GM19372 (cell line): ENCODE measurements around the gene PHF1.
A peak's percentile ranks its signal among the peaks of the same experiment; 100 is the strongest.

ENCODE experiments used
- ATAC-seq: cut with Tn5 transposase; IDR thresholded peaks from one replicate; pipeline ENCODE4 v1.9.1; 2021; ENCODE audit warnings: mild to moderate bottlenecking, low read depth, moderate library complexity; ENCODE audit not compliant: unreplicated experiment

PHF1 gene

DNA sequence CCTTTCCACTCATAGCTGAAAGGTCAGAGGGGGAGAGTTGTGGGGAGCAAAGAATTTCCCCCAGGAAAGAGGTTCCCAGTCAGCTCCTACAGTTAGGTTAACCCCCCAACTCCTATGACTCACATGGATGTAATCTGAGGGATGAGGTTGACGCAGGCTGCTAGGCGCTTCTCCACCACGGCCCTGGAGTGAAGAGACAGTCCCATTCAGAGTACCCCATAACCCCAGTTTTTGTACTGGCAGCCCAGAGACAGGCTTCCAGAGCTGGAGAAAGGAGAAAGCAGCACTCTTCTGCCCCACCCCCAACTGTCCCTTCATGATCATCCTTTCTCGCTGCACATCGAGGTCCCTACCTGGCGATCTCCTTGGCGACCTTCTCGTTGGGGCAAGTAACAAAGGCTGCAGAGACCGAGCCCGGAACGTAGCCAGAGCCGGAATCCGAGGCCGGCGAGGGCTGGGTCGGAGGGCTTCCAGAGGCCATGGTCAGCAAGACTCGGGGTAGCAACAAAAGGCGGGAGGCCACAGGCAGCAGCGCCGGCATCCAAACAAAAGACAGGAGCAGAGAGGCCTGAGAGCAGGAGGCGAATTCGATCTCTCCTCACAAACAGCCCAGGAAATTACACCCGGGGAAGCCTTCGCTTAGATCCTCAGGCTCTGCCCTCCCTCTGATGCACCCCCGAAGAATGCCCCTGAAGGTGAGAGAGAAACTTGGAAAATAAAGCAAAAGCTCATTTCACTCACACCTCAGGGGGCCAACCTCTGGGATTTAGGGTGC is 6.5 kb downstream of the PHF1 start:
- no peak for ATAC-seq

DNA sequence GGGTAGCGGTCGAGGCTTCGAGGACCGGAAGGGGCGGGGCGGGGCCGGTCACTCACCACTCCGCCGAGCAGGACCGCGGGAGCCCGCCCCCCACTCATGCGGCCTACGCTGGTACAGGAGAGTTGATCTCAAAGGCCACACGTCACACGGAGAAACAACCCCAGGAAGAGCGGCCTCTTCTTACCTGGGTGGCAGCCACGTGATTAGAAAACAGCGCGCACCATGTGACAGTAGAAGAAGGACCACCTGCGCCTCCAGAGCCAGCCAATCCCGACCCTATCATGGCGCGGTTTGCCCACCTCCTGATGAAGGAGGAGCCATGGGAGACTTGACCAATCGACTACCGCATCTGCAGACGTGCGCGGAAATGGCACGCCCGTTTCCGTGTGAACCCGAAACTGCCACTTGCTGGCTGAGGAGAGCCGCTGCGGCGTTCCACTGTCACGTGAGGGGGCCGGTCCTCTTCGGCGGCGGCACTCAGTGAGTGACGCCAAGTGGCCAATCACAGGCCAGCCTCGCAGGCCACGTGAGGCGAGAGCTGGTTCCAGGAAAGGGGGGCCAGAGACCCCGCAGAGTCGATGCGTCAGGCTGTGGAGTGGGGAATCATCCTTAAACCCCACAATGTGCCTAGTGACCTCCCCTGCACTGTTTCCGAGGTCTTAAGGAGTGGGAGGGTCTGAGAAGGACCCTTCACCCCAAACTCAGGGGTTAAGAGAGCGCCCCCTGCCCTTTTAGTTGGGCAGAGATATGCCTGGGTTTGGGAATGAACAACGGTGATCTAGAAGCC is 7.3 kb downstream of the PHF1 start, which contains the start of gene CUTA:
Gene CUTA, minus strand, starts transcription at position 205 of the 787 bp plus-strand sequence. Its CDS starts 107 bp downstream, at position 98.
- ATAC-seq, result peak; percentile 93

DNA sequence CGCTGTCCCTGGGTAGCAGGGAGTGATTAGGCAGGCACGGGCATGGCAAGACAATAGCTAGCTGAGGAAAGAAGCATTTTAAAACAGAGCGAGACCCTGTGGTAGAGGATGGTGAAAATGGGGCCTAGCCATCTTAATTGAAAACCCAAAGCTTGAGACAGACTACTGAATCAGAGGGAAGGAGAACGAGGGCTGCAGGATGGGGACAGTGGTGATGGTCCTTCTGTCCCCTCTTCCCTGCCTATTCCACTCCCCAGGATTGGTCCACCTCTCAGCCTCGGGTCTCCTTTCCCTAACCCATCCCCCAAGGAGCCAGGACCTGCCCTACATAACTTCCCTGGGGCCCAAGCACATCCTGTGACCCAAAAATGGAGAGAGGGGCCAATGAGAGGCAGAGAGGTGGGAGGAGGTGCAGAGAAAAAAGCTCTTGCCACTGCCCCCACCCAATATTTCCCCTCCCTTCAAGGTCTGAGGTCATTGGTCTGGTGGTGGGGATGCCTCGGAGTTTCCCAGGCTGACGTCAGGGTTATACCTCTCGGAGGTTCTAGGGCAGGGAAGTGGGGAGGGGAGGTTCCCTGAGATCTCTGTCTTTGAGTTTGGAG is 8.0 kb downstream of the PHF1 start:
- ATAC-seq, result no peak

DNA sequence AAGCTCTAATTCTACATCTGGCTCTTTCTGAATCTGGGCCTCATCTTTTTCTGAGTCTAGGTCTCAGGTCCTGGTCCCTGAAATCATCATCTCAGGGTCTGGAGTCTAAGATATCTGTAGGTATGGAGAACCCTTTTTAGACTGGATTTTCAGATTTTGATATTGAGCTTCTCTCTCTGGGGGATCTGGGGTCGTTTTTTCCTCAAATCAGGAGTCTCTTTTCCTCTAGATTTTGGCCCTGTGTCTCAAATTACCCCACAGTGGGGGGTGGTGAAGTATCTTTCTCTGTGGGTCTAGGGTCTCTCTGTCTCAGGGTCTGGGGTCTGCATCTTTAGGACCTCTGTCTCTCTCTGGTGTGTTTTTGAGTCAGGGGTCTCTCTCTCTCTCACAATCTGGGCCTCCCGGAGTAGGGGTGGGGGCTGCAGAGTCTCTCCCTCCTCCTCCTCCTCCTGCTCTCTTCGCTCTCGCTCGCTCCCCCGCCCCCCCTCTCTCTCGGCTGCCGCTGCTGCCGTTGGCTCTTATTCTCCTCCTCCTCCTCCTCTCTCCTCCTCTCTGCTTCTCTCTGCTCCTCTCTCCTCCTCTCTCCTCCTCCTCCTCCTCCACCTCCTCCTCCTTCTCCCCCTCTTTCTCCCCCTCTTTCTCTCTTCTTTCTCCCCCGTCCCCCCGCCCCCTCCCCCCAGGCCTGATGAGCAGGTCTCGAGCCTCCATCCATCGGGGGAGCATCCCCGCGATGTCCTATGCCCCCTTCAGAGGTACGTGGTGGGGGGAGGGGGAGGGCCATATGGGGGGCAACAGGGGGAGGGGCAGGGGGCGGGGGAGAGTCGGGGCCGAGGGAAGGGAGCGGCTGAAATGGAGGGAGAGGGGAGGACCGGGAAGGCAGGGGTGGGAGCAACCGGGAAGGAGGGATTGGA is 9.0 kb downstream of the PHF1 start, which contains the start of gene SYNGAP1:
Gene SYNGAP1, plus strand, starts transcription at position 486 of the 911 bp plus-strand sequence. Its CDS starts 200 bp downstream, at position 686.
- ATAC-seq, result no peak

DNA sequence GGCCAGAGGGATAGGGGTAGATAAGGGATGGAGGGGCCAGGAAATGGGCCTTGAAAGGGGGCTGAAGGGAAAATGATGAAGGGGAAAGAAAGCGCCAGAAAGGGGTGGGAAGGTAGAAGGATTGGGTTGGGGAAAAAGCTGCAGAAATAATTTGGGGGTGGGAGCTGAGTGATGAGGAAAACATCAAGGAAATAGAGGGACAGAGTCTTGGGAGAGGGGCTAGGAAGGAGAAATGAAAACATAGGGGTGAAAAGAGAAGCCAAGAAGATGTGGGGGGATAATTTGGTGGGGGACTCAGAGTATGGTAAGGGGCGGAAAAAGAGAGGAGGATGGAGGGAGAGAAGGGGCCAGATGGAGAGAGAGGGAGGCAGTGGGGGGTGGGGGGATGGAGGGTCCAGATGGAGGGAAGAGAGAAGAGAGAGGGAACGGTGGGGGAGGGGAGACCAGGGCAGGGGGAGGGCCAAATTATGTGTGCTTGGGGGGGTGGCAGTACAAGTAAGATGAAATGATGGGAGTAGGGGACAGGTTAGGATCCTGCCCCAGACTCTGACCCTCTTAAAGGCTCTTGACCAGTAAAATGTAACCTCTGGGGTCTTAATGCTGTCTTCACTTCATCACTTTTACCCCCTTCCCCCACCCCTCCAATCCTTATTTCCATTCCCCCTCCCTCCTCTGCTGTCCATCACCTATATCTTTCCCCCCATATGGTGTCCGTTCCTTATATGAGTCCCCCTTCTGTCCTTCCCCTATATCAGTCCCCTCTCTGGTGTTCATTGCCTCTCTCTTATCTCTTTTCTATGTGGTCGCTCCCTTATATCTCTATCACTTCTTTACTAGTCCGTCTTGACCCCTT is 9.9 kb downstream of the PHF1 start:
- ATAC-seq, result no peak

DNA sequence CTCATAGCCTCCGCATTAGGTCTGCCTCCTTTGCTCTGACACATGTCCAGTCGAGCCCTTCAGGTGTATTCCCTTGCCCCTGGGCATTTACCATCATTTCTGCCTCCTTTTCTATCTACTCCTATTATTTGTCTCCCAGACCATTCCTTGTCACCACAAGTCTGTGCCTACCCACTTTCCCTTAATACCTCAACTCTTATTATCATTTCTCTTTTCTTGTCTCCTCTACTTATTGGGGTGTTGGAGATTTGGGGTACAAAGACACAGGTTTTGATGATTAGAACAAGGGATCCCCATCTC is 10.5 kb downstream of the PHF1 start:
- ATAC-seq, result no peak

DNA sequence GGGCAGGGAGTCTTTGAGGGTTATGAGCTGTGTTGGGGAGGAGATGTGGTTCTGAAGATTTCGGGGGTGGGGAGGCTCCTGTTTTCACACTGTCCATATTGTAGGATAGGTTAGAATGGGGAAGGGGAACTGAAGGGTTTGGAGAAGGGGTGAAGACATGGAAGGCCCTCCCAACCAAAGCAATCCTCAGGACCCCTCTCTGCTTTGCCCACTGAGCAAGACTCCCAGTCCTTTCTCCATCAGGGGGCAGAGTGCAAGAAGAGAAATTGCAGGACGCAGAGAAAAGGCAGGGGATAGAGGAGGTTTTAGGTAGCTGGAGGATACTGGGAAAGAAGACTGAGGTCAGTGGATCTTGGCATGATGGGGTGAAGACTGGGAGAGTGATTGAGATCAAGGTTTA is 13.0 kb downstream of the PHF1 start:
- ATAC-seq, result no peak

DNA sequence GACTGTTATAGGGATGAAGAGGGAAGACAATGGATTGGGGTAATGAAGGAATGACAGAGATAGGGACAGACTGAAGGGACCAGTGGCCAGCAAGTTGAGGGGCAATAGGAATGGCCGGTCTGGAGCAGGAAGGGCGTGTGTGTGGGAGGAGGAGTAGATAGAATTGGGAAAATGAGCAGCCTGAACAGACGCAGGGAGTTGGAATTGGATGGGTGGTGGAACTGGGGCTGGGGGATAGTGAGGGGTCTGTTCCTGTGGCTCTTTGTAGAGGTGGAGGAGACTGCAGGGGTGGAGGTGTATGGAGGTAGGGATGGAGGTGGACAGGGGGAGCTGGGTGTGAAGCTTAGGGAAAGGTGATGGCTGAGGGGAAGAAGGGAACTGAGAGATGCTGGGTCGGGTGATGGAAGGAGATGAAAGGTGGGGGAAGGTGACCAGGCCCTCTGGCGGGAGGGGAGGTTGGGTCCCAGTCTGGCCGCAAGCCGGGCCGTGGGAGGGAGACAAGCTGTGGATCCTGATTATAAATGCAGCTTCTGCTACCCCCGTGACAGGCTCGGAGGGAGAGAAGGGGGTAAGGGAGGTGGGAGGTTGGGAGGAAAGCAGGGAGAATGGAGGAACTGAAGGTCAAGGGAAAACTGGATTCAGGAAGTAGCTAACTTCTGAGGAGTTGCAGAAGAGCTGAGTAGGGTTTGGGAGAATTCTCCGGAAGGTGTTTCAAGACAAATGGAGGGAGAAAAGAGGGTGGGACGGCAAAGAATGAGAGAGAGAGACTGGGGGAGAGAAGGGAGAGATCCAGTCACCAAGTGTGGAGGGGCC is 14.2 kb downstream of the PHF1 start:
- no peak for ATAC-seq

DNA sequence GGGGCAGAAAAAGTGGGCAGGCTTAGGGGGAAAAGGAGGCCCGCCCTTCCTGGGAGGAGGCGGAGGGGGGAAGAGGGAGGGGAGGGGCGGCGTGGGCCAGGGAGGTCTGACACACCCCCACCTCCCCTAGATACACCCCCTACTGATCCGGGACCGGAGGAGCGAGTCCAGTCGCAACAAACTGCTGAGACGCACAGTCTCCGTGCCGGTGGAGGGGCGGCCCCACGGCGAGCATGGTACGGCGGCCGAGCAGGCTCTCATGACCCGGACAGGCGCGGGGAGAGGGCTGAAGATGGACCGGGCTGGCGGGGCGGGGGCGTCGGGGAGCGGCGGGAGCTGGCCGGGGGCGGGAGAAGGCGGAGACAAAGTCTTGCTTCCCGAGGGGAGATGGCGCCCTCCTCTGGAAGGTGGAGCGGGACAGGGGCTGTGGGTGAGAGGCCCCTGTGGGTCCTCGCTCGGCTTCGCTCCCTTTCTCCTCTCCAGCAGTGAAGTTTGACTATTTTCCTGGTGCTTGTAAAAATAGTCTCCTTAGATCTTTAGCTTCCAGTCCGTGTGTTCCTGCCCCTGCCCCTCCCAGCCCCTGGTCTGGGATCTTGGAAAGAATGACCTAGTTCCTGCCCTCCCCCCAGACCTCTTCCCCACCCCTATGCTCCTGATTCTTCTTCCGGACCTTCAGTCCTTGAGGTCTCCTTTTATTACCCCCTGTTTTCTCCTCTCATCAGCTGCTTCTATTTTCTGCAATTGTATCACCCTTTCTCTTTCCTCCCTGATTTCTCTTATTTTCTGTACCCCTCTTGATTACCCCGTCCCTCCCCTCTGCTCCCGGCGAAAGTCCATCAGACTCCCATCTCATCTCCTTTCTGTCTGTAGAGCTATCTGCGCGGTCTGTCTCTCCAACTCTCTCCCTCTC is 15.1 kb downstream of the PHF1 start:
- ATAC-seq, result peak; percentile 53

DNA sequence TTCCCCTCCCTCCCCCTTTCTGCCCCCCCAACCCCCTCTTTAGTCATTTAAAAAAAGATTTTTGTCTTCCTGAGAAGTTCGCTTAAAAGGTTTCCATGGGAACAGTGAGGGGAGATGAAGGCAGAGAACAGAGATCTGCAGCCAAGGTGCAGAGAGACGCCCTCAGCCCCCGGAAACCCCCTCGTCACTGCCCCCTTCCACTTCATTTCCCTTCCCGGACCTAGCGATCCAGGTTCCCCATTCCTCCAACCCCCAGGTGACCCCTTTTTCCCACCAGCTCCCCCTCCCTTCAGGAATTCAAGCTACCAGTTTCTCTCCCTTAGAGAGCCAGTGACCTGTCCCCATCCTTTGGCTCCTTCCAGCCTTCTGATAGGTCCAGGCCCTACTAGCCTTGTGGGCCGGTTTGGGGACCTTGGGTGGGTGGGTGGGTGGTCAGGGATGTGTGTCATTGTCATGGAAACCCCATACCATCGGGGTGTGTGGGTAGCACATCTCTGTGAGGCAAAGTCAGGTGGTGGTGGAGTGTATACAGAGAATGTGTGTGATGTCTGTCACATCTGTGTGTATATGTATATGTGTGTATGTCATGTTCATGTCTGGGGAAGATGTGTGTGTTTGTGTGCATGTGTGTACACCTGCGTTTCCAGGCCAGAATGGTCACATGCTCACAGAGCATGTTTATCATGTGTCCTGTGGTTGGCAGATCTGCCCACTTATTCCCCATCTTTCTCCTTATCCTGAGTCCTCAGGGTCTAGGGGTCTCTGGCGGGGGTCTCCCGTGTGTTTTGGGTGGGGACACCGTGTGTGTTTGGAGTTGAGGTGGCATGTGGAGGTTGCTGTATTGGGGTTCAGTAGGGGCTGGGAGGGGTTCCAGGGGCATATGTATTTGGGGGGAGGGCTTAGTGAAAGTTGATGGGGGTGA is 16.0 kb downstream of the PHF1 start:
- no peak for ATAC-seq

DNA sequence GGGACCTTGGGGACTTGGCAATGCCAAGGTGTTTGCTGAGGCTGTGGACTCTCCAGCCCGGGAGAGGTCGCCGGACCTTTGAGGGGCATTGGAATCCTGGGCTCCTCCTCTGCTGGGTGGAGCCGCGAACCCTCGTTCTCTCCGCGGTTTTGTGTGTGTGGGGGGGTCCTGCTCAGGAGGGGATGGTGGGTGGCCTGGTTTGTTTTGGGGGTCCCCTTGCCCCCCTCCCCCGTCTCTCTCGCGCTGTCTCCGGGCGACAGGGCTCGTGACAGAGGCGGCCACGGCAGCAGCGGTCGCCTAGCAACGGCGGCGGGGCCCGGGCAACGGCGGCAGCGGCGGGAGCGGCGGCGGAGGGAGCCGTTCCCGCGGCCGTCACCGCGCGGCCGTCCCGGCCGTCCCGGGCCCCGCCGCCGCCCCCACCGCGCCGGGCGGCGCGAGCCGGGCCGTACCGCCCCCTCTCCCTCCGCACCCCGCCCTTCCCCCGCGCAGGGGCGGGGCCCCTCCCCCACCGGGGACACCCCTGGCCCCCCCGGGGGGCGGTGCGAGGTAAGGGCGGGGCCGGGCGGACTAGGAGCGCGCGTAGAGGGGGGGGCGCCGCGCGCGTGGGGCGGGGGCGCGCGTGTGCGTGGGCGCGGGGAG is 16.9 kb downstream of the PHF1 start:
- no peak for ATAC-seq

DNA sequence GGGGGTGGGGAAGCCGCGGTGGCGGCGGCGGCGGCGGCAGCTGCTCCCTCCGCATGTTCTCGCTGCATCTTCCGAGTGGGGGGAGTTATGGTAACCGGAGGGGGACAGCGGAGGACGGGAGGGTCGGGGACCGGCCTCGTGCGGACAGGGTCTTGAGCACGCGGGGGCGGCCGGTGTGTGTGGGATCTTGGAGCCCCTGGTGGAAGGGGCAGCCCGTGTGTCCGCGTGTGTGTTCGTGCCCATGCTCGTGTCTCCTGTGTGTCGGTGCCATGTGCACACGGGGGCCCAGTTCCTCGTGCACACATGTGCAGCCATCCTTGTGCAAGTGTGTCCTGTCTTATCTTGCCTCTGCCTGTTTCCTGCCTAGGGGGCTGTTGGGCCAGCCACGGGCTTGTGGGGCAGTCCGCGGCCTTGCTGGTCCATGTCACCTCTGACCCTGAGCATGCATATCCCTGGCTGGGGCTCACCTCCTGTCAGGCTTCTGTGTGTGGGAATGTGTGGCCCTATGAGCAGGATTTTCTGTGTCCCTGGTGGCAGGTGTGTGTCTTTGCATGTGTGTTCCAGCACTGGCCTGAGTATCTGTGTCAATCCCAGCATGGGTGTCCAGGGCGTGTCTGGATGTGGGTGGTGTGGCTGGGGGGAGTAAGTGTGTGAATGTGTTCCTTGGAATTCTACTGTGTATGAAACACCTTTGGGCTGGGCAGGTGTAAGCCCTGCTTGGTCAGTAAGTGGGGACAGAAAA is 17.6 kb downstream of the PHF1 start:
- ATAC-seq, result no peak

DNA sequence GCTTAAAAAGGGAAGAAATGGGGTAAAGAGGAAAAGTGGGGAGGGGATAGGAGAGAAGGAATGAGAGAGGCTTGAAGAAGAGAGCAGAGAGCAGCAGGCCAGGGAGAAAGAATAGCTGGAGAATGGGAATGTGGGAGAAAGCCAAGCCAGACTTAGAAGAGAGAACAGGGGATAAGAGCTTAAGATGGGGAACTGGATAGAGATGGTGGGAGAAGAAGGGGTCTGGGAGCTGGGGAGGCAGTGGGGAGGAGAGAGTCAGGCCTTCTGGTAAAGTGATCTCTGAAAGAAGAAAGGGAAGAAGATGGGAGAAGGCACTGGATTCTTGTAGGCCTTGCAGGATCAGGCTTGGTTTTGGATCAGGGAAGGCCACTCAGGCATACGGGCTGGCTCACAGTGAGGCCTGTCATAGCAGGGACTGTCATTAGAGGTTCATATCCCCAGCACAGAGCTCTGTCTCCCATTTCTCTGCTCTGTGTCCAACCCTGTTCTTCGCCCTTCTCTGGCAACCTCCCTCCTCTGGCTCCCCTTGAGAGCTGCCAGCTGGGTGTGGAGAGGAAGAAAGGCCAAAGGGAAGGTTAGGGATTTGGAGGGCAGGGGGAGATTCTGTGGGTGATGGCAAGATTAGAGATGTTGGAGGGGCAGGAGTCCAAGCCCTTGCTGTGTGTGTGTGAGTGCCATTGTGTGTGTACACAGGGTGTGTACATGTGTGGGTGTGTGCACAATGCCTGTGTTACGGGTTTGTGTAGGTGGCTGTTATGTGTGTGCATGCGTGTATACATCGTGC is 18.3 kb downstream of the PHF1 start:
- no peak for ATAC-seq

DNA sequence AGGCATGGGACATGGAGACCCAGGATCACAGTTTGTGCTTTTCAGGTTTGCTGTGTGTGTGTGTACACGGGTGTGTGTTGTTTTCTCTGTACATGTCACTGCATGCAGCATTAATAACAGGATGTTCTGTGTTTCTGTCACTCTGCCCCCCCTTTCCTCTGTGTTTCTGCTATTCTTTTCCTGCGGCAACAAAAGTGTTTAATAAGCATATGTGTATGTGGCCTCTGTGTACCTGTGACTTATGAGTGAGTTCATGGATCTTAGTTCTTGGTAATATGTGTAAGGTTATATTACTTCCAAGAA is 18.9 kb downstream of the PHF1 start:
- no peak for ATAC-seq

DNA sequence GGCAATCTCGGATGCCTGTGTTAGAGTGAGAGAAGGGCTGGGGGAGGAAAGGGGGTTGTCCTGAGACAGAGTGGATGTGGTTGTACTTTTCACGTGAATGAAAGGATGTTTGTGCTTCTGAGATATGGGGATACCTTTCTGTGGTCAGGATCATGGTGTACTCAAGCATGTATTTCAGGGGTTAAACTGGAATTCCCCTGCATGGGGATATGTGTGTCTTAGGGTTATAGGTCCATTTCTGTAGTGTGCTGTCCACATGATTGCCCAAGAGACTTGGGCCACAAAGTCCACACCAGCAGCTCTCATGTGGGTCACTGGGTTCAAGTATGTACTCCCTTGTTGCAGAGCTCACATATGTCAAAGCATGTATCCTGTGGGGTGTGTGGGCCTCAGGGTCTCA is 19.5 kb downstream of the PHF1 start:
- no peak for ATAC-seq
